ENCODE results near the gene GOSR1. TPM values are rescaled to one million over a fixed set of nuclear protein-coding genes. Genes with fewer than 3 reads are reported as not detected.
A peak's percentile ranks its signal among the peaks of the same experiment; 100 is the strongest.

GOSR1 gene
- total RNA-seq, 6 experiments from 2014 or later, result 20.0 to 33.7 (median 27.1) TPM

- H3K36me3 ChIP-seq, result peaks cover 0 to 3% (median 1%) of the 10 kb centered on the region in 4 donors
- no peaks in the 10 kb centered on the region for H3K27me3 ChIP-seq
- WGBS (ENCODE audit: insufficient coverage, low coverage, low lambda C conversion rate, missing lambda C conversion rate), result 88% methylated on average over 1 of the region's 2 CpGs
- DNase-seq (no peak), ATAC-seq (no peak)
- H3K27ac ChIP-seq, result no peak overlapping the region
- H3K4me3 ChIP-seq, result no peak overlapping the region
- intact Hi-C loops (cut with DNase I), result no loop called here
- TF ChIP-seq, protein P1, sequence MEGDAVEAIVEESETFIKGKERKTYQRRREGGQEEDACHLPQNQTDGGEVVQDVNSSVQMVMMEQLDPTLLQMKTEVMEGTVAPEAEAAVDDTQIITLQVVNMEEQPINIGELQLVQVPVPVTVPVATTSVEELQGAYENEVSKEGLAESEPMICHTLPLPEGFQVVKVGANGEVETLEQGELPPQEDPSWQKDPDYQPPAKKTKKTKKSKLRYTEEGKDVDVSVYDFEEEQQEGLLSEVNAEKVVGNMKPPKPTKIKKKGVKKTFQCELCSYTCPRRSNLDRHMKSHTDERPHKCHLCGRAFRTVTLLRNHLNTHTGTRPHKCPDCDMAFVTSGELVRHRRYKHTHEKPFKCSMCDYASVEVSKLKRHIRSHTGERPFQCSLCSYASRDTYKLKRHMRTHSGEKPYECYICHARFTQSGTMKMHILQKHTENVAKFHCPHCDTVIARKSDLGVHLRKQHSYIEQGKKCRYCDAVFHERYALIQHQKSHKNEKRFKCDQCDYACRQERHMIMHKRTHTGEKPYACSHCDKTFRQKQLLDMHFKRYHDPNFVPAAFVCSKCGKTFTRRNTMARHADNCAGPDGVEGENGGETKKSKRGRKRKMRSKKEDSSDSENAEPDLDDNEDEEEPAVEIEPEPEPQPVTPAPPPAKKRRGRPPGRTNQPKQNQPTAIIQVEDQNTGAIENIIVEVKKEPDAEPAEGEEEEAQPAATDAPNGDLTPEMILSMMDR (IDR thresholded peaks at IDR 0.05), result no peak
- no peak for TF ChIP-seq POLR2A (IDR thresholded peaks at IDR 0.05)
- no peaks in the 10 kb centered on the region for H3K9me3 ChIP-seq
- peaks cover 0 to 12% (median 3%) of the 10 kb centered on the region in 4 donors for H3K4me1 ChIP-seq
Observed at GRCh38 chr17:30475206-30475605, 2.0 kb upstream of the GOSR1 start.

DNA sequence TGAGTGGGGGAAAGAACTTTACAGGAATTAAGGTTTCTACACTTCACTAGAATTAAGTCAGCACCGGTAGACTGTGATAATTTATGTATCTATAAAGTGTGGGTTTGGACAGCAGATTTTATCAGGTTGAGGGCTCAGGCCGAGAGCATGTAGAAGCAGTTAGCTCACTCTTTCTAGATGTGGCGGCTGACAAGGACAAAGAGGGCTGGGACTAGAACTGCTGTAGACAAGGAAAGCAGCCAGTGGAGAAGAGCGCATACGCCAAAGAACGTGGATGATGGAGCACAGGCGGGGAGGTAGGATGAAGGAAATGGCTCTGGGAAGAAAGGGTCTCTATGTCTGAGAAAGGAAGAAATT, 504 bp upstream of the GOSR1 start:
- 17% methylated on average over 7 of the region's 7 CpGs for WGBS (ENCODE audit: insufficient coverage, low coverage, low lambda C conversion rate, missing lambda C conversion rate)
- intact Hi-C loops (cut with DNase I), result no loop called here
- Histone ChIP-seq H3K27me3 (no peaks in the 10 kb centered on the region), H3K27ac (peak overlapping the region in 1 of 3 donors; percentile 90), H3K9me3 (no peaks in the 10 kb centered on the region), H3K4me3 (peak overlapping the region; percentile 72 to 83 (median 77)), H3K4me1 (peaks cover 0 to 12% (median 3%) of the 10 kb centered on the region in 4 donors), H3K36me3 (peaks cover 0 to 18% (median 4%) of the 10 kb centered on the region in 4 donors)
- DNase-seq, result no peak
- no peak for TF ChIP-seq POLR2A (IDR thresholded peaks at IDR 0.05)
- ATAC-seq, result peak in 3 of 4 donors; percentile 3 to 15 (median 7)

GRCh38 chr17:30477774-30478115, 537 bp downstream of the GOSR1 start:
- Histone ChIP-seq H3K9me3 (no peaks in the 10 kb centered on the region), H3K27me3 (no peaks in the 10 kb centered on the region), H3K27ac (peak overlapping the region; percentile 85 to 90 (median 89)), H3K4me3 (peak overlapping the region; percentile 72 to 83 (median 77)), H3K36me3 (peaks cover 0 to 28% (median 6%) of the 10 kb centered on the region in 4 donors), H3K4me1 (peaks cover 0 to 12% (median 3%) of the 10 kb centered on the region in 4 donors)
- ATAC-seq, result peak in 2 of 4 donors; percentile 23 to 28
- intact Hi-C loops (cut with DNase I), result no loop called here
- no peak for DNase-seq
- no peak for TF ChIP-seq POLR2A (IDR thresholded peaks at IDR 0.05)
- TF ChIP-seq, protein P1 (IDR thresholded peaks at IDR 0.05), result no peak
- under 1% methylated on average over 9 of the region's 9 CpGs for WGBS (ENCODE audit: insufficient coverage, low coverage, low lambda C conversion rate, missing lambda C conversion rate)

DNA sequence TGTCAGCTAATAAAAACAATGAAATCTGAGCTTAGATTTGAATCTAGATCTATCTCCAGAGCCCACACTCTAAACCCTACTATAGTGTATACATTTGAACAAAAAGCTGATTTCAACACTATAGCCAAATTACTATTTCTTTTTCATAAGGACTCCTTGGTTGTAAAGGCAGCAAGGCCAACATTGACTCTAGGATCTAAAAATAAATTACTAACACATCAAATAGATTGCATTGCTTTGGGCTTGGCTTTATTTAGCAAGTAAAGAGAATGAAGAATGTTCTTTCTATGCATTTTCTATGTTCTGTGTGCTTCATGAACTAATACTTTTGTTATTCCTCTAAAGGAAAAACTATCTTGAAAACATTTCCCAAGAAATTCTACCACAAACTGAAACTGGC, 5.3 kb downstream of the GOSR1 start:
- no peak for ATAC-seq
- Histone ChIP-seq H3K4me1 (peaks cover 0 to 12% (median 3%) of the 10 kb centered on the region in 4 donors), H3K36me3 (peaks cover 0 to 74% (median 22%) of the 10 kb centered on the region in 4 donors), H3K27ac (no peak overlapping the region), H3K4me3 (no peak overlapping the region), H3K27me3 (no peaks in the 10 kb centered on the region), H3K9me3 (no peaks in the 10 kb centered on the region)
- TF ChIP-seq, protein P1 (IDR thresholded peaks at IDR 0.05), result no peak
- no peak for TF ChIP-seq POLR2A (IDR thresholded peaks at IDR 0.05)
- no peak for DNase-seq
- intact Hi-C loops (cut with DNase I), result no loop called here

GRCh38 chr17:30483159-30483558, 6.0 kb downstream of the GOSR1 start:
- no peaks in the 10 kb centered on the region for H3K27me3 ChIP-seq
- ATAC-seq, result no peak
- peaks cover 0 to 80% (median 22%) of the 10 kb centered on the region in 4 donors for H3K36me3 ChIP-seq
- TF ChIP-seq, protein P1 (IDR thresholded peaks at IDR 0.05), result no peak
- no peak for TF ChIP-seq POLR2A (IDR thresholded peaks at IDR 0.05)
- DNase-seq, result no peak
- H3K4me1 ChIP-seq, result peaks cover 0 to 10% (median 2%) of the 10 kb centered on the region in 4 donors
- intact Hi-C loops (cut with DNase I), result no loop called here
- H3K4me3 ChIP-seq, result no peak overlapping the region
- H3K9me3 ChIP-seq, result no peaks in the 10 kb centered on the region
- WGBS (ENCODE audit: insufficient coverage, low coverage, low lambda C conversion rate, missing lambda C conversion rate), result 73% methylated on average over 1 of the region's 1 CpG
- H3K27ac ChIP-seq, result no peak overlapping the region

All from right lobe of liver (tissue), 6 donors.